Putamen (tissue), 1 donor: ENCODE measurements around the gene RPSA.
A peak's percentile ranks its signal among the peaks of the same experiment; 100 is the strongest.
"Not testable (repeated sequence)": the region's sequence is repeated elsewhere in the genome, so short reads cannot be mapped to it uniquely, and the experiment has no call there.

ENCODE experiments used
- DNase-seq: peaks from one replicate; pipeline ENCODE4 v3.0.0-alpha.2; 2016; ENCODE audit warnings: low spot score

RPSA gene

GRCh38 chr3:39419742-39420315, 13.3 kb downstream of the RPSA start:
- DNase-seq = no peak

GRCh38 chr3:39420543-39420942, 14.0 kb downstream of the RPSA start:
- DNase-seq = no peak

GRCh38 chr3:39423436-39423970, 17.0 kb downstream of the RPSA start:
- no peak for DNase-seq

- no peak for DNase-seq
These were observed 19.8 kb downstream of the RPSA start for GRCh38 chr3:39426312-39426711.

- no peak for DNase-seq
These were observed 21.0 kb downstream of the RPSA start for GRCh38 chr3:39427506-39427905.

- no peak for DNase-seq
These were observed 22.3 kb downstream of the RPSA start for GRCh38 chr3:39428745-39429201.

GRCh38 chr3:39429466-39429865, 22.9 kb downstream of the RPSA start:
- DNase-seq = no peak

- DNase-seq = no peak
These were observed 25.8 kb downstream of the RPSA start for GRCh38 chr3:39432342-39432741.

GRCh38 chr3:39433642-39434041, 27.1 kb downstream of the RPSA start:
- no peak for DNase-seq

- no peak for DNase-seq
These were observed 28.1 kb downstream of the RPSA start for GRCh38 chr3:39434574-39434973.

- no peak for DNase-seq
These were observed 28.7 kb downstream of the RPSA start for GRCh38 chr3:39435006-39435748.

- no peak for DNase-seq
These were observed 32.4 kb downstream of the RPSA start for GRCh38 chr3:39438880-39439279.

- DNase-seq = no peak
These were observed 33.8 kb downstream of the RPSA start for GRCh38 chr3:39440316-39440715.

- no peak for DNase-seq
These were observed 37.0 kb downstream of the RPSA start for GRCh38 chr3:39443530-39443929.

- no peak for DNase-seq
These were observed 39.4 kb downstream of the RPSA start for GRCh38 chr3:39445927-39446326.

- DNase-seq = no peak
These were observed 39.9 kb downstream of the RPSA start for GRCh38 chr3:39446444-39446843.

GRCh38 chr3:39447637-39448483, 41.3 kb downstream of the RPSA start:
- DNase-seq = peak; percentile 90

GRCh38 chr3:39448506-39449233, 42.1 kb downstream of the RPSA start:
- DNase-seq = no peak

GRCh38 chr3:39449796-39450195, 43.3 kb downstream of the RPSA start:
- DNase-seq = no peak

- DNase-seq = no peak
These were observed 46.6 kb downstream of the RPSA start for GRCh38 chr3:39453134-39453533.

- not testable (repeated sequence) for DNase-seq
These were observed 47.4 kb downstream of the RPSA start for GRCh38 chr3:39453872-39454271.
